T follicular helper cell (primary cell): Measurements from ENCODE around the gene PCDH15.
"Not testable (repeated sequence)": the region's sequence is repeated elsewhere in the genome, so short reads cannot be mapped to it uniquely, and the experiment has no call there.

Source experiments
- DNase-seq: peaks from one replicate; pipeline ENCODE4 v3.0.0-alpha.2; 2020; ENCODE audit warnings: low read depth

PCDH15 gene

GRCh38 chr10:53978301-53978700 lies 822.7 kb downstream of the PCDH15 start:
- DNase-seq: no peak

- DNase-seq: no peak
Observed at GRCh38 chr10:53977267-53977666, 823.8 kb downstream of the PCDH15 start.

- no peak for DNase-seq
Observed at GRCh38 chr10:53957401-53957800, 843.6 kb downstream of the PCDH15 start.

- DNase-seq: no peak
Observed at GRCh38 chr10:53955091-53955490, 845.9 kb downstream of the PCDH15 start.

GRCh38 chr10:53952698-53953630 lies 848.1 kb downstream of the PCDH15 start:
- no peak for DNase-seq

GRCh38 chr10:53939654-53940053 lies 861.4 kb downstream of the PCDH15 start:
- DNase-seq: no peak

- no peak for DNase-seq
Observed at GRCh38 chr10:53930648-53931047, 870.4 kb downstream of the PCDH15 start.

GRCh38 chr10:53924051-53924700 lies 876.9 kb downstream of the PCDH15 start:
- DNase-seq: not testable (repeated sequence)

GRCh38 chr10:53918755-53919154 lies 882.3 kb downstream of the PCDH15 start:
- DNase-seq: no peak

GRCh38 chr10:53909791-53910190 lies 891.2 kb downstream of the PCDH15 start:
- no peak for DNase-seq

GRCh38 chr10:53904506-53905241 lies 896.4 kb downstream of the PCDH15 start:
- no peak for DNase-seq

- DNase-seq: no peak
Observed at GRCh38 chr10:53903756-53904155, 897.3 kb downstream of the PCDH15 start.

GRCh38 chr10:53899463-53900160 lies 901.4 kb downstream of the PCDH15 start:
- DNase-seq: no peak

GRCh38 chr10:53898532-53898931 lies 902.5 kb downstream of the PCDH15 start:
- no peak for DNase-seq

GRCh38 chr10:53894145-53894544 lies 906.9 kb downstream of the PCDH15 start:
- DNase-seq: no peak

GRCh38 chr10:53893061-53893460 lies 908.0 kb downstream of the PCDH15 start:
- no peak for DNase-seq

GRCh38 chr10:53886325-53887300 lies 914.4 kb downstream of the PCDH15 start:
- DNase-seq: no peak

- DNase-seq: no peak
Observed at GRCh38 chr10:53864846-53865245, 936.2 kb downstream of the PCDH15 start.

GRCh38 chr10:53852450-53853175 lies 948.4 kb downstream of the PCDH15 start:
- no peak for DNase-seq

- DNase-seq: no peak
Observed at GRCh38 chr10:53846809-53847208, 954.2 kb downstream of the PCDH15 start.
